Kasumi-1 (cell line): Measurements from ENCODE around the gene PARP8.
A peak's percentile ranks its signal among the peaks of the same experiment; 100 is the strongest.
"Not testable (repeated sequence)": the region's sequence is repeated elsewhere in the genome, so short reads cannot be mapped to it uniquely, and the experiment has no call there.

ENCODE experiments used
- DNase-seq, 2 experiments: peaks; one replicate each; lab custom pipeline; 2025; lab: John Stamatoyannopoulos, UW

Gene PARP8, protein sequence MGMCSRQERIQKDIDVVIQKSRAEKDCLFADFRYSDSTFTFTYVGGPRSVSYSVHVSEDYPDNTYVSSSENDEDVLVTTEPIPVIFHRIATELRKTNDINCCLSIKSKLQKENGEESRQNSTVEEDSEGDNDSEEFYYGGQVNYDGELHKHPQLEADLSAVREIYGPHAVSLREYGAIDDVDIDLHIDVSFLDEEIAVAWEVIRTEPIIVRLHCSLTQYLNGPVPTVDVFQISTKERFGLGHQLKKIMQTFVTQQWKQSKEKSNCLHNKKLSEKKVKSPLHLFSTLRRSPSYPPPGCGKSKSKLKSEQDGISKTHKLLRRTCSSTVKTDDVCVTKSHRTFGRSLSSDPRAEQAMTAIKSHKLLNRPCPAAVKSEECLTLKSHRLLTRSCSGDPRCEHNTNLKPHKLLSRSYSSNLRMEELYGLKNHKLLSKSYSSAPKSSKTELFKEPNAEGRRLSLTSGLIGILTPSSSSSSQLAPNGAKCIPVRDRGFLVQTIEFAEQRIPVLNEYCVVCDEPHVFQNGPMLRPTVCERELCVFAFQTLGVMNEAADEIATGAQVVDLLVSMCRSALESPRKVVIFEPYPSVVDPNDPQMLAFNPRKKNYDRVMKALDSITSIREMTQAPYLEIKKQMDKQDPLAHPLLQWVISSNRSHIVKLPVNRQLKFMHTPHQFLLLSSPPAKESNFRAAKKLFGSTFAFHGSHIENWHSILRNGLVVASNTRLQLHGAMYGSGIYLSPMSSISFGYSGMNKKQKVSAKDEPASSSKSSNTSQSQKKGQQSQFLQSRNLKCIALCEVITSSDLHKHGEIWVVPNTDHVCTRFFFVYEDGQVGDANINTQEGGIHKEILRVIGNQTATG

DNA sequence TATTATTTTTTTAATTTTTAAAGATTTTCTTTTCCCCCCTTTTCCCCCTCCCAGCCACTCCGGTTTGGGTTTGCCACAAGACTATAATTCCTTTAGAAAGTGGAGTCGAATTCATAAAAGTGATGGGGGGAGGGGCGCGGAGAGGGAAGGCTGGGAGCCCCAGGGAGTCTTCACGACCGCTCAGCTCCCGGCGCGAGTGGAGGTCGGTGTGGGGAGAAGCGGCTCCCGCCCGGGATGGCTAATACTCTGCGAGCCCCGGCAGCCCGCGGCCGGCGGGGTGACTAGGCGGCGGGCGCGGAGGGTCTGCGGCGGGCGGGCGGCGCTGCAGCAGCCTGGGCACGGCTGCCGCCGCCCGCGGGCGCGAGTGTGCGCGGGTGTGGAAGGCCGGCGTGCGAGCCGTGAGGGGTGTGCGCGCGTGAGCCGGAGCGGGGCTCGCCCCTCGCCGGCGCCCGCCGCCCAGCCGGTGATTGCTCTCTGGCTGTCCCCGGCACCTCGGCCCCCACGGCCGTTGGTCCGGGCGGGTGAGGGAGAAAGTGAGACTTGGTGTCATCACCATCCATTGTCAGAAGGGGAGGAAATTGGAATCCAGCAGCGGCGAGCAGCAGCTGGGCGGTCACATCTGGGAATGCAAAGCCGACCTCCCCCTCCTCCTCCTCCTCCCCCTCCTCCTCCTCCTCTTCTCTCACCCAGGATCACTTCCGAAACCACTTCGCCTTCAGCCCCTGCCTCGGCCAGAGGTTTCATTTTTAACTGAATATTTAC is at the start of gene PARP8:
Gene PARP8 (plus strand): TSS at position 377 of the 762 bp plus-strand sequence. CDS start 459 bp downstream, outside the sequence.
- peak; percentile 82 to 85 for DNase-seq

DNA sequence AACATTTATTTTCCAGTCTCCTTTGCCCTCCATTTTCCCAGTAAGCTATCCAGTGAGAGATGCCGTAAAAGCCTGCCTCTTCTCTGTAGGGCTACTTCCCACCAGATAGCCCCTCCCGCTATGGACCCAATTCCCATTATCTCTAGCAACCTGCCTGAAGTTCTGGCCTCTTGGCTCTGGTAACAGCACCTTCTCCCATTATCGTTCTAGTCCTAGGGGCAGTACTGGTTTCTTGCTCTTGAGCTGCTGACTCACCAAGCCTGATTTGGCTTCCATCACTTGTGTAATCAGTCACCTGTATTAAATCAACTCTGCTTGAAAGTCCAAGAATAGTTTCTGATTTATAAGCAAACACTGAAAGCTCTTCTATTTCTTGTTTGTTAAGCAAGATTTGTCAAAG is 42.8 kb upstream of the PARP8 start:
- no peak for DNase-seq

- DNase-seq, result peak; percentile 94 to 97
Measured at GRCh38 chr5:50634866-50635265, 31.6 kb upstream of the PARP8 start.

GRCh38 chr5:50637576-50637975 is 28.9 kb upstream of the PARP8 start:
- peak in 1 of 2 experiments; percentile 23 for DNase-seq

DNA sequence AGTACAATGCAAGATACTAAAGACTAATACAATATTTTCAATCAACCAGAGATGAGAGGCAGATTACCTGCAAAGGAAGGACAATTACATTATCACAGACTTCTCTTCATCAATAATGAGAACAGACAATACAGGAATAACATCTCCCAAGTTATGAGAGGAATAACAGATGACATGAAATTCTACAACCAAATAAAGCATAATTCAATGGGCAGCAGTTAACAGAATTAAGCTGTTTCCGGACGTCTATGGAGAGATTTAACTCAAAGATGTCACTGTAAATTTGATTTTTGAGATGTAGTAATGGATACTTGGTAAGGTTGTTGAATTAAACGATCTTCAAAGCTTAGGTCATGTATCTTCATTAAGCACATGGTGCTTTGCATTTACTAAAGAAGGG is 19.8 kb upstream of the PARP8 start:
- DNase-seq, result no peak

DNA sequence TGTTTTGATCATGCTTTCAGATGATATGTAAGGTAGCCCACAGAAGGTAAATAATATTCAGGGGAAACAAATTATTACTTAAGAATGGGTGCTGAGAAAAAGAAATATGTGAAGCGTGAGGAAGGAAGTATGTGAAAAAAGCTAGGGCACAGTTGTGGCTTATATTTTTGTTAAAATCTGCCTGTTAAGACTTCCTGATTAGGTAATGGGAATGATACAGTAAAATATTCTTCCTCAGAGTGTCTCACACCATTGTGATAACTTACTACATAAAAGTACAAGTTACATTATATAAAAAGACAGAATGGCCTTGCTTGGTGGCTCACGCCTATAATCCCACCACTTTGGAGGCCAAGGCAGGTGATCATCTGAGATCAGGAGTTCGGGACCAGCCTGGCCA is 18.7 kb upstream of the PARP8 start:
- DNase-seq, result peak; percentile 59 to 63

- DNase-seq, result peak; percentile 94 to 96
Measured at GRCh38 chr5:50653946-50654345, 12.5 kb upstream of the PARP8 start.

GRCh38 chr5:50655067-50655809 is 11.2 kb upstream of the PARP8 start:
- DNase-seq, result peak; percentile 30 to 32

GRCh38 chr5:50655810-50656205 is 10.6 kb upstream of the PARP8 start:
- no peak for DNase-seq

- DNase-seq, result no peak
Measured at GRCh38 chr5:50657044-50657443, 9.4 kb upstream of the PARP8 start.

DNA sequence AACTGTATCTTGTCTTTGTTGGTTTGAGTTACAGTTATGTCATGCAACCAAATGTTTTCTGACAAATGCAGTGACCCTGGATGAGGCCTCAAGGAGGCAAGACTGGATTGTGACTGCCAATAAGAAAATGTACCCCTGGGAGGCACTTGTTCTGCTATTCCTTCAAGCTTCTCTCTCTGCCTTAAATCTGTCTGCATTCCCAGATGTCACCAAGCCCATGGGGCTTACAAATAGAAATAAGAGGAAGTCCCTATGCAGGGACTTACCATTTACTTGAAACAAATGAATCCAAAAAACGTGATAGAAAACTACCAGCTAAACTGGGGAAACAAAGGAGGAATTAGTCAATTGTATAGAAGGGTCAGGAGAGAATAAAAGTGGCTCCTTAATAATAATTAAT is 8.2 kb upstream of the PARP8 start:
- peak; percentile 72 to 77 for DNase-seq

GRCh38 chr5:50663636-50664035 is 2.8 kb upstream of the PARP8 start:
- DNase-seq, result peak; percentile 72 to 74

DNA sequence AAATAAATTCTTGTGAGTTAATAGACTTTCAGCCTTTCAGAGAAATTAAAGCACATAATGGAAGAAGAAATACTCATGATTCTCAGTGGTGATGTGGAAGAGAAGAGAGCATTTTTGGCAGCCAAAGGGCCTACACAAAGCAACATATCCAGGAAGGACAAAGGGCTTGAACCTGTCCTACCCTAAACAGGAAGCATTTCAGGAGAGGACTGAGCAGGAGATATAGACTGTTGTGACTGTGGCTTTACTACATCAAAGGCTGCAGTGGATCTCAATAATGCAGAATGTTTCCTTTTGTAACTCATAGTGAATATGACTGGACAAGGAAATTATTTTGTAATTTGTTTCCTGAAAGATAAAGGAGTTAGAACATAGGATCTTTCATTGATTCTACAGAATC is 1.3 kb upstream of the PARP8 start:
- peak; percentile 34 to 44 for DNase-seq

GRCh38 chr5:50665761-50666202 is 655 bp upstream of the PARP8 start:
- DNase-seq, result peak; percentile 44 to 50

GRCh38 chr5:50667023-50667652 is 701 bp downstream of the PARP8 start:
- peak; percentile 72 to 75 for DNase-seq

- DNase-seq, result peak; percentile 35 to 47
Measured at GRCh38 chr5:50667653-50668595, 1.5 kb downstream of the PARP8 start.

GRCh38 chr5:50668636-50669035 is 2.2 kb downstream of the PARP8 start:
- DNase-seq, result peak; percentile 22 to 32

GRCh38 chr5:50672663-50673062 is 6.2 kb downstream of the PARP8 start:
- peak; percentile 53 to 59 for DNase-seq

GRCh38 chr5:50673444-50673843 is 7.0 kb downstream of the PARP8 start:
- DNase-seq, result not testable (repeated sequence)

DNA sequence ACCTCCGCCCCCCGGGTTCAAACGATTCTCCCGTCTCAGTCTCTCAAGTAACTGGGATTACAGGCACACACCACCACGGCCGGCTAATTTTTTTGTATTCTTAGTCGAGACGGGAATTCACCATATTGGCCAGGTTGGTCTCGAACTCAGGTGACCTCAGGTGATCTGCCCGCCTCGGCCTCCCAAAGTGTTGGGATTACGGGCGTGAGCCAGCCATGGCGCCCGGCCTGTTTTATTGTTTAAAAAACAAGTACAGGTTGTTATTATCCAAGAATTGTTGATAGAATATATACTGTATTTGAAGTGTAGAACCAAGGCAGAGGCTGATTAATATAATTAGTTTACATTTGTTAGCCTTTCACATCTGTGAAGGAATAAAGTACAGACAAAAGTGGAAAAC is 8.9 kb downstream of the PARP8 start:
- DNase-seq, result no peak
